Neural crest cell (in vitro differentiated cells): Measurements from ENCODE around the gene CCNI2. TPM values are rescaled to one million over a fixed set of nuclear protein-coding genes. Genes with fewer than 3 reads are reported as not detected.

Experiments
- DNase-seq: peaks from one replicate; pipeline ENCODE4 v3.0.0; 2021; ENCODE audit warnings: low read depth, mixed read lengths, low spot score
- H3K27ac Mint-ChIP-seq: one replicate; pipeline ENCODE4 v1.8.0; 2021; ENCODE audit warnings: mild to moderate bottlenecking, mixed read lengths; ENCODE audit not compliant: unreplicated experiment
- H3K27me3 Mint-ChIP-seq: 2 replicates; pipeline ENCODE4 v1.8.0; 2021; ENCODE audit warnings: low read depth, mild to moderate bottlenecking, mixed read lengths
- H3K36me3 Mint-ChIP-seq: 2 replicates; pipeline ENCODE4 v1.8.0; 2021; ENCODE audit warnings: low read depth, mild to moderate bottlenecking, mixed read lengths
- H3K4me1 Mint-ChIP-seq: 2 replicates; pipeline ENCODE4 v1.8.0; 2021; ENCODE audit warnings: mixed read lengths
- H3K4me3 Mint-ChIP-seq: one replicate; pipeline ENCODE4 v1.8.0; 2021; ENCODE audit warnings: mild to moderate bottlenecking, mixed read lengths
- H3K9me3 Mint-ChIP-seq: 2 replicates; pipeline ENCODE4 v1.8.0; 2021; ENCODE audit warnings: mixed read lengths
- CTCF ChIP-seq: fragments of 200-600 bp; sonication (generic); conservative IDR thresholded peaks from 2 replicates; pipeline ENCODE4 v1.5.0; 2021; ENCODE audit warnings: antibody characterized with exemption, mild to moderate bottlenecking
- total RNA-seq: library from RNA; stranded (reverse); gene quantifications from 2 replicates; pipeline ENCODE4 v1.2.1, GENCODE V29; 2021

Gene CCNI2
- total RNA-seq, 1 donor from 2014 or later: not detected

- no peak for DNase-seq
- Mint-ChIP-seq H3K36me3 (no peaks in the 10 kb centered on the region), H3K4me3 (no peak overlapping the region), H3K27me3 (no peaks in the 10 kb centered on the region), H3K9me3 (no peaks in the 10 kb centered on the region), H3K4me1 (no peaks in the 10 kb centered on the region), H3K27ac (peak overlapping the region; percentile 24)
- no peak for TF ChIP-seq CTCF
These were observed 16.8 kb downstream of the CCNI2 start for GRCh38 chr5:132764051-132764450.

GRCh38 chr5:132764671-132765238 is 17.5 kb downstream of the CCNI2 start:
- no peaks in the 10 kb centered on the region for H3K4me1 Mint-ChIP-seq
- DNase-seq: no peak
- TF ChIP-seq CTCF: no peak
- H3K27me3 Mint-ChIP-seq: no peaks in the 10 kb centered on the region
- no peak overlapping the region for H3K27ac Mint-ChIP-seq
- no peaks in the 10 kb centered on the region for H3K9me3 Mint-ChIP-seq
- no peak overlapping the region for H3K4me3 Mint-ChIP-seq
- no peaks in the 10 kb centered on the region for H3K36me3 Mint-ChIP-seq

- no peak for DNase-seq
- no peaks in the 10 kb centered on the region for H3K4me1 Mint-ChIP-seq
- no peaks in the 10 kb centered on the region for H3K27me3 Mint-ChIP-seq
- H3K4me3 Mint-ChIP-seq: no peak overlapping the region
- H3K9me3 Mint-ChIP-seq: no peaks in the 10 kb centered on the region
- H3K36me3 Mint-ChIP-seq: no peaks in the 10 kb centered on the region
- H3K27ac Mint-ChIP-seq: no peak overlapping the region
- TF ChIP-seq CTCF: no peak
These were observed 18.2 kb downstream of the CCNI2 start for GRCh38 chr5:132765311-132766019.

GRCh38 chr5:132766020-132766805 is 19.0 kb downstream of the CCNI2 start:
- H3K27ac Mint-ChIP-seq: no peak overlapping the region

GRCh38 chr5:132766806-132767055 is 19.5 kb downstream of the CCNI2 start:
- no peaks in the 10 kb centered on the region for H3K36me3 Mint-ChIP-seq
- H3K27me3 Mint-ChIP-seq: no peaks in the 10 kb centered on the region
- H3K4me1 Mint-ChIP-seq: peaks cover 6% of the 10 kb centered on the region
- H3K4me3 Mint-ChIP-seq: no peak overlapping the region
- H3K27ac Mint-ChIP-seq: peak overlapping the region; percentile 37
- no peaks in the 10 kb centered on the region for H3K9me3 Mint-ChIP-seq
- no peak for TF ChIP-seq CTCF
- no peak for DNase-seq

More at GRCh38 chr5:132766020-132766805, 19.0 kb downstream of the CCNI2 start:
- Mint-ChIP-seq H3K9me3 (no peaks in the 10 kb centered on the region), H3K36me3 (no peaks in the 10 kb centered on the region), H3K27me3 (no peaks in the 10 kb centered on the region), H3K4me3 (no peak overlapping the region), H3K4me1 (peaks cover 5% of the 10 kb centered on the region)
- no peak for TF ChIP-seq CTCF
- no peak for DNase-seq
